HAP-1 (cell line): Measurements from ENCODE around the gene OR8B8.

ENCODE experiments used
- DNase-seq, 2 experiments: peaks; one replicate each; pipeline ENCODE4 v3.0.0-alpha.2; 2016 to 2020; ENCODE audit warnings: low spot score in 2 of 2
- H3K27me3 ChIP-seq: fragments of 250-450 bp; sonication (Bioruptor Pico); 2 replicates; pipeline ENCODE4 v1.5.1; 2020; ENCODE audit warnings: low read depth, mild to moderate bottlenecking, moderate library complexity
- H3K36me3 ChIP-seq: fragments of 250-450 bp; sonication (Bioruptor Pico); replicated peaks from 2 replicates; pipeline ENCODE4 v1.5.1; 2020; ENCODE audit warnings: mild to moderate bottlenecking
- H3K4me1 ChIP-seq: fragments of 250-450 bp; sonication (Bioruptor Pico); 2 replicates; pipeline ENCODE4 v1.5.1; 2020; ENCODE audit warnings: mild to moderate bottlenecking
- H3K4me3 ChIP-seq: fragments of 250-450 bp; sonication (Bioruptor Pico); 2 replicates; pipeline ENCODE4 v1.5.1; 2020; ENCODE audit warnings: mild to moderate bottlenecking, moderate library complexity
- H3K9me3 ChIP-seq: fragments of 250-450 bp; sonication (Bioruptor Pico); 2 replicates; pipeline ENCODE4 v1.5.1; 2020; ENCODE audit warnings: mild to moderate bottlenecking, moderate library complexity
- in situ Hi-C: fragments of 300-500 bp; cut with MboI; formaldehyde crosslinking; loops from 3 replicates; pipeline ENCODE4 v1.14.3; 2020; ENCODE audit warnings: low sequenced_read_pairs, inconsistent platforms, mixed read lengths

The OR8B8 gene

GRCh38 chr11:124445646-124446150 lies at the start of gene OR8B8:
Gene OR8B8 (minus strand): TSS chr11:124445696. CDS start chr11:124441085, 4,611 bp downstream.
- no peak for DNase-seq
- Histone ChIP-seq H3K4me3 (no peak within 1 kb of the TSS), H3K27me3 (no peaks in the 10 kb centered on the region), H3K9me3 (no peaks in the 10 kb centered on the region), H3K36me3 (no peaks in the 10 kb centered on the region), H3K4me1 (no peaks in the 10 kb centered on the region)
- in situ Hi-C loops, result no loop called here

GRCh38 chr11:124493016-124493655 lies 47.6 kb upstream of the OR8B8 start:
- no peak overlapping the region for H3K4me3 ChIP-seq
- no peaks in the 10 kb centered on the region for H3K4me1 ChIP-seq
- in situ Hi-C loops, result no loop called here
- no peaks in the 10 kb centered on the region for H3K27me3 ChIP-seq
- DNase-seq, result no peak
- no peaks in the 10 kb centered on the region for H3K36me3 ChIP-seq
- H3K9me3 ChIP-seq, result no peaks in the 10 kb centered on the region

- in situ Hi-C loops, result no loop called here
- Histone ChIP-seq H3K36me3 (no peaks in the 10 kb centered on the region), H3K4me1 (no peaks in the 10 kb centered on the region), H3K9me3 (no peaks in the 10 kb centered on the region), H3K4me3 (no peak overlapping the region), H3K27me3 (0 out of 2 replicates have a peak, but pooled peaks cover 3% of the 10 kb centered on the region)
- DNase-seq, result no peak
These were observed 37.9 kb upstream of the OR8B8 start for GRCh38 chr11:124483422-124483821.

GRCh38 chr11:124482362-124483147 lies 37.1 kb upstream of the OR8B8 start:
- Histone ChIP-seq H3K4me3 (no peak overlapping the region), H3K9me3 (no peaks in the 10 kb centered on the region), H3K4me1 (no peaks in the 10 kb centered on the region), H3K27me3 (0 out of 2 replicates have a peak, but pooled peaks cover 3% of the 10 kb centered on the region), H3K36me3 (no peaks in the 10 kb centered on the region)
- no peak for DNase-seq
- in situ Hi-C loops, result no loop called here

GRCh38 chr11:124481365-124482323 lies 36.1 kb upstream of the OR8B8 start:
- Histone ChIP-seq H3K4me3 (peak overlapping the region; percentile 14), H3K36me3 (no peaks in the 10 kb centered on the region), H3K4me1 (no peaks in the 10 kb centered on the region), H3K9me3 (no peaks in the 10 kb centered on the region), H3K27me3 (0 out of 2 replicates have a peak, but pooled peaks cover 3% of the 10 kb centered on the region)
- in situ Hi-C loops, result no loop called here
- DNase-seq, result peak; percentile 48 to 50

- no peak overlapping the region for H3K4me3 ChIP-seq
- in situ Hi-C loops, result no loop called here
- no peaks in the 10 kb centered on the region for H3K36me3 ChIP-seq
- DNase-seq, result no peak
- peaks cover 13% of the 10 kb centered on the region for H3K27me3 ChIP-seq
- H3K9me3 ChIP-seq, result no peaks in the 10 kb centered on the region
- H3K4me1 ChIP-seq, result no peaks in the 10 kb centered on the region
These were observed 34.1 kb upstream of the OR8B8 start for GRCh38 chr11:124479561-124479960.

- no peaks in the 10 kb centered on the region for H3K4me1 ChIP-seq
- no peaks in the 10 kb centered on the region for H3K36me3 ChIP-seq
- H3K9me3 ChIP-seq, result no peaks in the 10 kb centered on the region
- no peak overlapping the region for H3K4me3 ChIP-seq
- in situ Hi-C loops, result no loop called here
- peaks cover 16% of the 10 kb centered on the region for H3K27me3 ChIP-seq
- no peak for DNase-seq
These were observed 29.8 kb upstream of the OR8B8 start for GRCh38 chr11:124475265-124475664.

GRCh38 chr11:124474779-124475178 lies 29.3 kb upstream of the OR8B8 start:
- no peak for DNase-seq
- in situ Hi-C loops, result no loop called here
- Histone ChIP-seq H3K4me1 (no peaks in the 10 kb centered on the region), H3K9me3 (no peaks in the 10 kb centered on the region), H3K27me3 (peaks cover 16% of the 10 kb centered on the region), H3K4me3 (no peak overlapping the region), H3K36me3 (no peaks in the 10 kb centered on the region)

- DNase-seq, result no peak
- in situ Hi-C loops, result no loop called here
- Histone ChIP-seq H3K9me3 (no peaks in the 10 kb centered on the region), H3K4me3 (no peak overlapping the region), H3K4me1 (no peaks in the 10 kb centered on the region), H3K36me3 (no peaks in the 10 kb centered on the region), H3K27me3 (peaks cover 16% of the 10 kb centered on the region)
These were observed 28.6 kb upstream of the OR8B8 start for GRCh38 chr11:124474079-124474478.

- Histone ChIP-seq H3K9me3 (no peaks in the 10 kb centered on the region), H3K4me3 (no peak overlapping the region), H3K4me1 (no peaks in the 10 kb centered on the region), H3K36me3 (no peaks in the 10 kb centered on the region), H3K27me3 (peaks cover 16% of the 10 kb centered on the region)
- DNase-seq, result no peak
- in situ Hi-C loops, result no loop called here
These were observed 28.0 kb upstream of the OR8B8 start for GRCh38 chr11:124473476-124473875.

- Histone ChIP-seq H3K4me1 (no peaks in the 10 kb centered on the region), H3K9me3 (no peaks in the 10 kb centered on the region), H3K36me3 (no peaks in the 10 kb centered on the region), H3K27me3 (peaks cover 11% of the 10 kb centered on the region), H3K4me3 (no peak overlapping the region)
- in situ Hi-C loops, result no loop called here
- DNase-seq, result no peak
These were observed 25.2 kb upstream of the OR8B8 start for GRCh38 chr11:124470561-124471227.

GRCh38 chr11:124467381-124467927 lies 22.0 kb upstream of the OR8B8 start:
- in situ Hi-C loops, result no loop called here
- no peak for DNase-seq
- H3K4me1 ChIP-seq, result no peaks in the 10 kb centered on the region
- H3K4me3 ChIP-seq, result no peak overlapping the region
- no peaks in the 10 kb centered on the region for H3K36me3 ChIP-seq
- H3K27me3 ChIP-seq, result no peaks in the 10 kb centered on the region; the same call in 1 of the 2 replicates
- H3K9me3 ChIP-seq, result no peaks in the 10 kb centered on the region

GRCh38 chr11:124465368-124465767 lies 19.9 kb upstream of the OR8B8 start:
- no peaks in the 10 kb centered on the region for H3K9me3 ChIP-seq
- no peak overlapping the region for H3K4me3 ChIP-seq
- no peaks in the 10 kb centered on the region; the same call in 1 of the 2 replicates for H3K27me3 ChIP-seq
- no peaks in the 10 kb centered on the region for H3K4me1 ChIP-seq
- no peak for DNase-seq
- in situ Hi-C loops, result no loop called here
- no peaks in the 10 kb centered on the region for H3K36me3 ChIP-seq
